Measurements from ENCODE around the gene LSMEM2.

DNA sequence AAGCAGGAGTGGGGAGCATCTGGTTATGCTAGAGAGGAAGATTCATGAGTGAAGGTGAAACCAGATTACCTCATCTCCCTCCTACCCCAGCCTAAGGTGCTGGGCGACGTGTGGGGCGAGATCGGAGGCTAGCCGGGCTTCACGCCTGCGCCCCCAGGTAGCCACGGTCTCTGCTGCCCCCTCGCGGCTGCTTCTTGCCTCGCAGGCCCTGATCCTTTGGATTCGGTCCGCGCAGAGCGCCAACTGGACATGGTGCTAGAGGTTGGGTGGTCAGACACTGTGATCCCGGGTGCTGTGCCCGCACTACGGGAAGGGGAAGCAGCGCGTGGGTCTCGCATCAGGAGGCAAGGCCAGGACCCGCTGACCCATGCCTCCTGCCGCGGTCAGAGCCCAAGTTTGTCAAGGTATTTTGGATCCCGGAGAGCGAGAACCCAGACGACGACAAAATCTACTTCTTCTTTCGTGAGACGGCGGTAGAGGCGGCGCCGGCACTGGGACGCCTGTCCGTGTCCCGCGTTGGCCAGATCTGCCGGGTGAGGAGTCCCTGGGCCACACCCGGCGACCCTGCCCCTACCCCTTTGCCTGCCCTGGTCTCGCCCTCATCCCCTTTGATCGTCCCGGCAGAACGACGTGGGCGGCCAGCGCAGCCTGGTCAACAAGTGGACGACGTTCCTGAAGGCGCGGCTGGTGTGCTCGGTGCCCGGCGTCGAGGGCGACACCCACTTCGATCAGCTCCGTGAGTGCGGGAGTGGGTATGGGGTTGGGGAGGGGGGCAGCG lies 5.8 kb upstream of the LSMEM2 start:
- TF ChIP-seq, protein P1, sequence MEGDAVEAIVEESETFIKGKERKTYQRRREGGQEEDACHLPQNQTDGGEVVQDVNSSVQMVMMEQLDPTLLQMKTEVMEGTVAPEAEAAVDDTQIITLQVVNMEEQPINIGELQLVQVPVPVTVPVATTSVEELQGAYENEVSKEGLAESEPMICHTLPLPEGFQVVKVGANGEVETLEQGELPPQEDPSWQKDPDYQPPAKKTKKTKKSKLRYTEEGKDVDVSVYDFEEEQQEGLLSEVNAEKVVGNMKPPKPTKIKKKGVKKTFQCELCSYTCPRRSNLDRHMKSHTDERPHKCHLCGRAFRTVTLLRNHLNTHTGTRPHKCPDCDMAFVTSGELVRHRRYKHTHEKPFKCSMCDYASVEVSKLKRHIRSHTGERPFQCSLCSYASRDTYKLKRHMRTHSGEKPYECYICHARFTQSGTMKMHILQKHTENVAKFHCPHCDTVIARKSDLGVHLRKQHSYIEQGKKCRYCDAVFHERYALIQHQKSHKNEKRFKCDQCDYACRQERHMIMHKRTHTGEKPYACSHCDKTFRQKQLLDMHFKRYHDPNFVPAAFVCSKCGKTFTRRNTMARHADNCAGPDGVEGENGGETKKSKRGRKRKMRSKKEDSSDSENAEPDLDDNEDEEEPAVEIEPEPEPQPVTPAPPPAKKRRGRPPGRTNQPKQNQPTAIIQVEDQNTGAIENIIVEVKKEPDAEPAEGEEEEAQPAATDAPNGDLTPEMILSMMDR (IDR thresholded peaks at IDR 0.05; ENCODE audit: poor library complexity) = peak; percentile 99
- TF ChIP-seq EZH2 (IDR thresholded peaks at IDR 0.05; ENCODE audit: borderline replicate concordance) (no peak), EZH2phosphoT487 (IDR thresholded peaks at IDR 0.05; ENCODE audit: low read depth, severe bottlenecking, unreplicated experiment) (no peak)

All from hepatocyte (in vitro differentiated cells).